ENCODE measurements around the gene DYNC1H1.
"Not testable (repeated sequence)": the region's sequence is repeated elsewhere in the genome, so short reads cannot be mapped to it uniquely, and the experiment has no call there.

Gene DYNC1H1

DNA sequence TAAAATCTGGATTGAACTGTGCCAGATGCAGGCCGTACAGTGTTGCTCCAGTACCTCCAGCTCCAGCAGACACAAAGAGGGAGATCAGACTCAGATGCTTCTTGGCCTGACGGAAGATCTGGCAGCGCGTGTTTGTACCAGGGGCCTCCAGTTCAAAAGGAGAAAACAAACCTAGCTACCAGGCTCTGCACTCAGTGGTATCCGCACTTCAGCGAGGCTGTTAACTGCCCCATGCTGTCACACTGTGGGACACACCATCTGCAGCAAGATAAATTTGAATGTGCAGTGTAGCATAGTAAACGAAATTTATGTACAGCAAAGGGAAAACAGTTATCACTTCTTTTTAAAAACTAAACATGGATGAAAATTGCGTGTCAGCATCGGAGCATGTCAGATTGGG is 5.1 kb downstream of the DYNC1H1 start:
- Histone ChIP-seq H3K4me1 (ENCODE audit: control insufficient read depth, low read depth, low read length) (peaks cover 14% of the 10 kb centered on the region), H3K4me3 (ENCODE audit: low read length) (no peak overlapping the region), H3K9ac (ENCODE audit: low read length) (no peak overlapping the region), H3K27me3 (ENCODE audit: control insufficient read depth, insufficient read depth, low read length) (no peaks in the 10 kb centered on the region), H3K27ac (ENCODE audit: low read length) (no peak overlapping the region), H3K9me3 (ENCODE audit: control insufficient read depth, low read depth, low read length) (no peaks in the 10 kb centered on the region), H3K36me3 (ENCODE audit: control insufficient read depth, low read depth, low read length) (peaks cover 9% of the 10 kb centered on the region)

- H3K4me3 ChIP-seq (ENCODE audit: low read length), result no peak overlapping the region
- no peaks in the 10 kb centered on the region for H3K27me3 ChIP-seq (ENCODE audit: control insufficient read depth, insufficient read depth, low read length)
- H3K27ac ChIP-seq (ENCODE audit: low read length), result no peak overlapping the region
- no peak overlapping the region for H3K9ac ChIP-seq (ENCODE audit: low read length)
- H3K4me1 ChIP-seq (ENCODE audit: control insufficient read depth, low read depth, low read length), result peaks cover 11% of the 10 kb centered on the region
- no peaks in the 10 kb centered on the region for H3K9me3 ChIP-seq (ENCODE audit: control insufficient read depth, low read depth, low read length)
- H3K36me3 ChIP-seq (ENCODE audit: control insufficient read depth, low read depth, low read length), result peaks cover 9% of the 10 kb centered on the region
Measured at GRCh38 chr14:101970830-101971400, 6.5 kb downstream of the DYNC1H1 start.

DNA sequence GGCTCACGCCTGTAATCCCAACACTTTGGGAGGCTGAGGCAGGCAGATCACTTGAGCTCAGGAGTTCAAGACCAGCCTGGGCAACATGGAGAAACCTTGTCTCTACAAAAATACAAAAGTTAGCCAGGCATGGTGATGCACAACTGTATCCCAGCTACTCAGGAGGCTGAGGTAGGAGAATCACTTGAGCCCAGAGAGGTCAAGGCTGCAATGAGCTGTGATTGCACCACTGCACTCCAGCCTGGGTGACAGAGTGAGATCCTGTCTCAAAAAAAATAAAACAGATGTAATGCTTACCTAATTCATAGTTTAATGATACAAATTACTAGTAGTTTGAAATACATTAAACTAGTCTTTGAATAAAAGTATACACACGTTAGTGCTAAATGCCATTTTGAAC is 7.1 kb downstream of the DYNC1H1 start:
- not testable (repeated sequence) for H3K4me1 ChIP-seq (ENCODE audit: control insufficient read depth, low read depth, low read length); H3K27ac ChIP-seq (ENCODE audit: low read length); H3K9me3 ChIP-seq (ENCODE audit: control insufficient read depth, low read depth, low read length); H3K9ac ChIP-seq (ENCODE audit: low read length); H3K27me3 ChIP-seq (ENCODE audit: control insufficient read depth, insufficient read depth, low read length); H3K4me3 ChIP-seq (ENCODE audit: low read length)
- H3K36me3 ChIP-seq (ENCODE audit: control insufficient read depth, low read depth, low read length), result peaks cover 12% of the 10 kb centered on the region

- no peaks in the 10 kb centered on the region for H3K27me3 ChIP-seq (ENCODE audit: control insufficient read depth, insufficient read depth, low read length)
- no peaks in the 10 kb centered on the region for H3K9me3 ChIP-seq (ENCODE audit: control insufficient read depth, low read depth, low read length)
- peaks cover 20% of the 10 kb centered on the region for H3K36me3 ChIP-seq (ENCODE audit: control insufficient read depth, low read depth, low read length)
- H3K4me1 ChIP-seq (ENCODE audit: control insufficient read depth, low read depth, low read length), result no peaks in the 10 kb centered on the region
- H3K27ac ChIP-seq (ENCODE audit: low read length), result no peak overlapping the region
- no peak overlapping the region for H3K4me3 ChIP-seq (ENCODE audit: low read length)
- H3K9ac ChIP-seq (ENCODE audit: low read length), result no peak overlapping the region
Measured at GRCh38 chr14:101972126-101972866, 7.9 kb downstream of the DYNC1H1 start.

DNA sequence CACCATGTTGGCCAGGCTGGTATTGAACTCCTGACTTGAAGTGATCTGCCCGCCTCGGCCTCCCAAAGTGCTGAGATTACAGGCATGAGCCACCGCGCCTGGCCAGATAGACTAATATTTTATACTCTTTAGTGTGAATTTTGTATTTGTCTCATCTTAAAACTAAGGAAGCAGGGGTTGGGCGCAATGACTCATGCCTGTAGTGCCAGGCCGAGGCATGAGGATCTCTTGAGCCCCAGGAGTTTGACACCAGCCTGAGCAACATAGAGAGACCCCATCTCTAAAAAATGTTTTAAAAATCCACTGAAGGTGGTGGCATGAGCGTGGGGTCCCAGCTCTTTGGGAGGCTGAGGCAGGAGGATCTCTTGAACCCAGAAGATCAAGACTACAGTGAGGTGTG is 9.0 kb downstream of the DYNC1H1 start:
- Histone ChIP-seq H3K4me3 (ENCODE audit: low read length) (no peak overlapping the region), H3K27me3 (ENCODE audit: control insufficient read depth, insufficient read depth, low read length) (no peaks in the 10 kb centered on the region), H3K27ac (ENCODE audit: low read length) (no peak overlapping the region), H3K9me3 (ENCODE audit: control insufficient read depth, low read depth, low read length) (no peaks in the 10 kb centered on the region), H3K4me1 (ENCODE audit: control insufficient read depth, low read depth, low read length) (no peaks in the 10 kb centered on the region), H3K9ac (ENCODE audit: low read length) (no peak overlapping the region), H3K36me3 (ENCODE audit: control insufficient read depth, low read depth, low read length) (peaks cover 27% of the 10 kb centered on the region)

DNA sequence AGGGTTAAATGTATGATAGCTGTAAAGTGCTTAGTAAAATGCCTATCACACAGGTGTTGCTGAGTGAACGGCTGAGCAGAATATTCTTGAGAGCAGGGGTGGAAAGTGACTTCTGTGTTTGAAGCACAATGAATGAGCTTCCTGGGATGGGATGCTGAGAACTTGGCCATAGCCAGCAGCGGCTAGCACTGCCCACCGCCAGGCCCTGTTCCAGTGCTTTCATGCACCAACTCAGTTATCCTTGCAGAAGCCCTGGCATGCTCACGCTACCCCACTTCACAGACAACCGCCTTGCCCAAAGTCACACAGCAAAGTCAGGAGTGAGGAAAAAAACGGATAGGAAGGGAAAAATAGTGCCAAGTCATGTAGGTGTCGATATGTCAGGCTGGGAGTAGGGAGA is 10.9 kb downstream of the DYNC1H1 start:
- H3K4me1 ChIP-seq (ENCODE audit: control insufficient read depth, low read depth, low read length), result no peaks in the 10 kb centered on the region
- H3K36me3 ChIP-seq (ENCODE audit: control insufficient read depth, low read depth, low read length), result peaks cover 37% of the 10 kb centered on the region
- H3K27ac ChIP-seq (ENCODE audit: low read length), result no peak overlapping the region

GRCh38 chr14:101977311-101978071 is 13.1 kb downstream of the DYNC1H1 start:
- H3K9ac ChIP-seq (ENCODE audit: low read length), result no peak overlapping the region
- H3K4me1 ChIP-seq (ENCODE audit: control insufficient read depth, low read depth, low read length), result no peaks in the 10 kb centered on the region
- H3K27ac ChIP-seq (ENCODE audit: low read length), result no peak overlapping the region
- H3K4me3 ChIP-seq (ENCODE audit: low read length), result no peak overlapping the region
- peaks cover 55% of the 10 kb centered on the region for H3K36me3 ChIP-seq (ENCODE audit: control insufficient read depth, low read depth, low read length)
- H3K9me3 ChIP-seq (ENCODE audit: control insufficient read depth, low read depth, low read length), result no peaks in the 10 kb centered on the region
- H3K27me3 ChIP-seq (ENCODE audit: control insufficient read depth, insufficient read depth, low read length), result no peaks in the 10 kb centered on the region

More for the DNA sequence above, 10.9 kb downstream of the DYNC1H1 start:
- H3K9ac ChIP-seq (ENCODE audit: low read length), result no peak overlapping the region
- no peaks in the 10 kb centered on the region for H3K27me3 ChIP-seq (ENCODE audit: control insufficient read depth, insufficient read depth, low read length)
- H3K9me3 ChIP-seq (ENCODE audit: control insufficient read depth, low read depth, low read length), result no peaks in the 10 kb centered on the region
- H3K4me3 ChIP-seq (ENCODE audit: low read length), result no peak overlapping the region

GRCh38 chr14:101979666-101980065 is 15.3 kb downstream of the DYNC1H1 start:
- H3K9me3 ChIP-seq (ENCODE audit: control insufficient read depth, low read depth, low read length), result no peaks in the 10 kb centered on the region
- no peaks in the 10 kb centered on the region for H3K4me1 ChIP-seq (ENCODE audit: control insufficient read depth, low read depth, low read length)
- no peak overlapping the region for H3K4me3 ChIP-seq (ENCODE audit: low read length)
- H3K9ac ChIP-seq (ENCODE audit: low read length), result no peak overlapping the region
- H3K27me3 ChIP-seq (ENCODE audit: control insufficient read depth, insufficient read depth, low read length), result no peaks in the 10 kb centered on the region
- H3K27ac ChIP-seq (ENCODE audit: low read length), result no peak overlapping the region
- peaks cover 72% of the 10 kb centered on the region for H3K36me3 ChIP-seq (ENCODE audit: control insufficient read depth, low read depth, low read length)

DNA sequence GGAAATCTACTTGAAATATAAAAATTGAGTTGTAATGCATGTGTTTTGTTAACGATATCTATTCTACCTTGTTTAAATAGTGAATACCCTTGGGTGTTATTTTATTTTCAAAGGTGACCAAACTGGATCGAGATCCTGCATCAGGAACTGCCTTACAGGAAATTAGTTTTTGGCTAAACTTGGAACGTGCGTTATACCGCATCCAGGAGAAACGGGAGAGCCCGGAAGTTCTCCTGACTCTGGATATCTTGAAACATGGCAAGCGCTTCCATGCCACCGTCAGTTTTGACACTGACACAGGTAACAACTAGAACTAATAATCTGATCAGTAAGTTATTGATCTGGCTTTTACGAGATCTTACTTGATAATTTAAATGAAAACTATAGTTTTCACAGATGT is 15.9 kb downstream of the DYNC1H1 start:
- no peaks in the 10 kb centered on the region for H3K9me3 ChIP-seq (ENCODE audit: control insufficient read depth, low read depth, low read length)
- H3K9ac ChIP-seq (ENCODE audit: low read length), result no peak overlapping the region
- H3K27me3 ChIP-seq (ENCODE audit: control insufficient read depth, insufficient read depth, low read length), result no peaks in the 10 kb centered on the region
- H3K4me3 ChIP-seq (ENCODE audit: low read length), result no peak overlapping the region
- H3K27ac ChIP-seq (ENCODE audit: low read length), result no peak overlapping the region
- H3K36me3 ChIP-seq (ENCODE audit: control insufficient read depth, low read depth, low read length), result peaks cover 72% of the 10 kb centered on the region
- no peaks in the 10 kb centered on the region for H3K4me1 ChIP-seq (ENCODE audit: control insufficient read depth, low read depth, low read length)

GRCh38 chr14:101980700-101981099 is 16.3 kb downstream of the DYNC1H1 start:
- no peak overlapping the region for H3K4me3 ChIP-seq (ENCODE audit: low read length)
- no peak overlapping the region for H3K27ac ChIP-seq (ENCODE audit: low read length)
- peaks cover 76% of the 10 kb centered on the region for H3K36me3 ChIP-seq (ENCODE audit: control insufficient read depth, low read depth, low read length)
- no peaks in the 10 kb centered on the region for H3K4me1 ChIP-seq (ENCODE audit: control insufficient read depth, low read depth, low read length)
- no peak overlapping the region for H3K9ac ChIP-seq (ENCODE audit: low read length)
- no peaks in the 10 kb centered on the region for H3K27me3 ChIP-seq (ENCODE audit: control insufficient read depth, insufficient read depth, low read length)
- H3K9me3 ChIP-seq (ENCODE audit: control insufficient read depth, low read depth, low read length), result no peaks in the 10 kb centered on the region

- H3K9me3 ChIP-seq (ENCODE audit: control insufficient read depth, low read depth, low read length), result no peaks in the 10 kb centered on the region
Measured at GRCh38 chr14:101982621-101983020, 18.2 kb downstream of the DYNC1H1 start.

More at GRCh38 chr14:101982621-101983020, 18.2 kb downstream of the DYNC1H1 start:
- Histone ChIP-seq H3K9ac (ENCODE audit: low read length) (no peak overlapping the region), H3K4me3 (ENCODE audit: low read length) (no peak overlapping the region), H3K4me1 (ENCODE audit: control insufficient read depth, low read depth, low read length) (no peaks in the 10 kb centered on the region), H3K36me3 (ENCODE audit: control insufficient read depth, low read depth, low read length) (peaks cover 81% of the 10 kb centered on the region), H3K27me3 (ENCODE audit: control insufficient read depth, insufficient read depth, low read length) (no peaks in the 10 kb centered on the region), H3K27ac (ENCODE audit: low read length) (no peak overlapping the region)
